PC-3 (cell line): Measurements from ENCODE around the gene IGSF22.

ENCODE experiments used
- EZH2 ChIP-seq: fragments of 300-600 bp; sonication (generic); IDR thresholded peaks from one replicate; pipeline ENCODE4 v1.6.1; 2017; ENCODE audit warnings: antibody characterized with exemption, mild to moderate bottlenecking, low read length; ENCODE audit not compliant: unreplicated experiment
- EZH2phosphoT487 ChIP-seq: fragments of 300-600 bp; sonication (generic); IDR thresholded peaks from 2 replicates; pipeline ENCODE4 v1.6.1; 2018; ENCODE audit warnings: mild to moderate bottlenecking, antibody characterized with exemption, low read length, borderline replicate concordance
- TF ChIP-seq, protein P1 (sequence below): fragments of 300-600 bp; sonication (generic); conservative IDR thresholded peaks from 2 replicates; pipeline ENCODE4 v1.5.1; 2017; ENCODE audit warnings: antibody characterized with exemption, low read depth, mild to moderate bottlenecking, low read length

GRCh38 chr11:18714443-18714780, 11.6 kb downstream of the IGSF22 start:
- TF ChIP-seq, protein P1, sequence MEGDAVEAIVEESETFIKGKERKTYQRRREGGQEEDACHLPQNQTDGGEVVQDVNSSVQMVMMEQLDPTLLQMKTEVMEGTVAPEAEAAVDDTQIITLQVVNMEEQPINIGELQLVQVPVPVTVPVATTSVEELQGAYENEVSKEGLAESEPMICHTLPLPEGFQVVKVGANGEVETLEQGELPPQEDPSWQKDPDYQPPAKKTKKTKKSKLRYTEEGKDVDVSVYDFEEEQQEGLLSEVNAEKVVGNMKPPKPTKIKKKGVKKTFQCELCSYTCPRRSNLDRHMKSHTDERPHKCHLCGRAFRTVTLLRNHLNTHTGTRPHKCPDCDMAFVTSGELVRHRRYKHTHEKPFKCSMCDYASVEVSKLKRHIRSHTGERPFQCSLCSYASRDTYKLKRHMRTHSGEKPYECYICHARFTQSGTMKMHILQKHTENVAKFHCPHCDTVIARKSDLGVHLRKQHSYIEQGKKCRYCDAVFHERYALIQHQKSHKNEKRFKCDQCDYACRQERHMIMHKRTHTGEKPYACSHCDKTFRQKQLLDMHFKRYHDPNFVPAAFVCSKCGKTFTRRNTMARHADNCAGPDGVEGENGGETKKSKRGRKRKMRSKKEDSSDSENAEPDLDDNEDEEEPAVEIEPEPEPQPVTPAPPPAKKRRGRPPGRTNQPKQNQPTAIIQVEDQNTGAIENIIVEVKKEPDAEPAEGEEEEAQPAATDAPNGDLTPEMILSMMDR, result no peak
- TF ChIP-seq EZH2 (no peak), EZH2phosphoT487 (no peak)
